ENCODE results near the gene USP11.

GRCh38 chrX:47201345-47201944 is 31.4 kb upstream of the USP11 start:
- no peak for TF ChIP-seq CTCF (IDR thresholded peaks at IDR 0.05)
- TF ChIP-seq POLR2A (IDR thresholded peaks at IDR 0.05), result no peak
